ENCODE data around the gene CNGA3.
"Not testable (repeated sequence)": the region's sequence is repeated elsewhere in the genome, so short reads cannot be mapped to it uniquely, and the experiment has no call there.

CNGA3 gene

GRCh38 chr2:98346311-98347236, at the start of gene CNGA3:
TSS of gene CNGA3 (plus strand) at chr2:98346456. CDS start at chr2:98369976, 23,520 bp downstream.
- Histone ChIP-seq H3K4me3 (no peak within 1 kb of the TSS), H3K27ac (no peak within 1 kb of the TSS)

GRCh38 chr2:98297817-98298682, 48.2 kb upstream of the CNGA3 start:
- H3K4me3 ChIP-seq, result no peak overlapping the region
- no peak overlapping the region for H3K27ac ChIP-seq

GRCh38 chr2:98298683-98299164, 47.5 kb upstream of the CNGA3 start:
- no peak overlapping the region for H3K4me3 ChIP-seq
- H3K27ac ChIP-seq, result no peak overlapping the region

- Histone ChIP-seq H3K4me3 (no peak overlapping the region), H3K27ac (no peak overlapping the region)
Observed at GRCh38 chr2:98299211-98299905, 46.9 kb upstream of the CNGA3 start.

- H3K27ac ChIP-seq, result no peak overlapping the region
Observed at GRCh38 chr2:98300141-98300874, 45.9 kb upstream of the CNGA3 start.

GRCh38 chr2:98301469-98301868, 44.8 kb upstream of the CNGA3 start:
- H3K4me3 ChIP-seq, result no peak overlapping the region
- H3K27ac ChIP-seq, result no peak overlapping the region

More at GRCh38 chr2:98300141-98300874, 45.9 kb upstream of the CNGA3 start:
- no peak overlapping the region for H3K4me3 ChIP-seq

- H3K27ac ChIP-seq, H3K4me3 ChIP-seq: not testable (repeated sequence)
Observed at GRCh38 chr2:98307131-98307696, 39.0 kb upstream of the CNGA3 start.

GRCh38 chr2:98308068-98308467, 38.2 kb upstream of the CNGA3 start:
- no peak overlapping the region for H3K4me3 ChIP-seq
- H3K27ac ChIP-seq, result no peak overlapping the region

GRCh38 chr2:98308532-98308931, 37.7 kb upstream of the CNGA3 start:
- H3K27ac ChIP-seq, result no peak overlapping the region

GRCh38 chr2:98309580-98309979, 36.7 kb upstream of the CNGA3 start:
- Histone ChIP-seq H3K27ac (no peak overlapping the region), H3K4me3 (no peak overlapping the region)

More at GRCh38 chr2:98308532-98308931, 37.7 kb upstream of the CNGA3 start:
- no peak overlapping the region for H3K4me3 ChIP-seq

GRCh38 chr2:98310010-98310409, 36.2 kb upstream of the CNGA3 start:
- Histone ChIP-seq H3K4me3 (no peak overlapping the region), H3K27ac (no peak overlapping the region)

- Histone ChIP-seq H3K4me3 (no peak overlapping the region), H3K27ac (no peak overlapping the region)
Observed at GRCh38 chr2:98311090-98311489, 35.2 kb upstream of the CNGA3 start.

- Histone ChIP-seq H3K27ac (no peak overlapping the region), H3K4me3 (no peak overlapping the region)
Observed at GRCh38 chr2:98311771-98312545, 34.3 kb upstream of the CNGA3 start.

GRCh38 chr2:98313492-98314250, 32.6 kb upstream of the CNGA3 start:
- Histone ChIP-seq H3K4me3 (no peak overlapping the region), H3K27ac (no peak overlapping the region)

- Histone ChIP-seq H3K4me3 (no peak overlapping the region), H3K27ac (no peak overlapping the region)
Observed at GRCh38 chr2:98314251-98314650, 32.0 kb upstream of the CNGA3 start.

- no peak overlapping the region for H3K27ac ChIP-seq
- no peak overlapping the region for H3K4me3 ChIP-seq
Observed at GRCh38 chr2:98315957-98316356, 30.3 kb upstream of the CNGA3 start.

GRCh38 chr2:98317214-98317613, 29.0 kb upstream of the CNGA3 start:
- Histone ChIP-seq H3K4me3 (no peak overlapping the region), H3K27ac (no peak overlapping the region)
